SK-N-SH treated with all-trans-retinoic acid at 6 μM for 48 hours (cell line): ENCODE results near the gene DFFB.

Source experiments
- ATAC-seq: fragments of 200-7000 bp; cut with Tn5 transposase; 3 replicates; pipeline ENCODE4 v1.9.1; 2020; ENCODE audit warnings: mild to moderate bottlenecking, moderate library complexity
- ARNTL ChIP-seq: fragments of 450-650 bp; formaldehyde crosslinking; IDR thresholded peaks from 2 replicates; pipeline ENCODE4 v1.5.0; 2020; ENCODE audit warnings: low read depth, mild to moderate bottlenecking, moderate library complexity, borderline replicate concordance
- BACH2 ChIP-seq: fragments of 250-450 bp; sonication (Bioruptor Pico); IDR thresholded peaks from 2 replicates; pipeline ENCODE4 v1.9.0; 2021; ENCODE audit warnings: mild to moderate bottlenecking, borderline replicate concordance
- CSDC2 ChIP-seq: fragments of 250-450 bp; sonication (Bioruptor Pico); IDR thresholded peaks from 2 replicates; pipeline ENCODE4 v1.5.0; 2020; ENCODE audit warnings: mild to moderate bottlenecking, moderate library complexity
- ESRRG ChIP-seq: fragments of 250-450 bp; sonication (Bioruptor Pico); IDR thresholded peaks from 2 replicates; pipeline ENCODE4 v1.6.1; 2021; ENCODE audit warnings: mild to moderate bottlenecking
- GLIS3 ChIP-seq: fragments of 250-450 bp; sonication (Bioruptor Pico); IDR thresholded peaks from 2 replicates; pipeline ENCODE4 v1.5.0; 2020; ENCODE audit warnings: mild to moderate bottlenecking, moderate library complexity
- ISL1 ChIP-seq: fragments of 250-450 bp; sonication (Bioruptor Pico); IDR thresholded peaks from 2 replicates; pipeline ENCODE4 v2.1.2; 2022; ENCODE audit warnings: mild to moderate bottlenecking, moderate library complexity
- OSR1 ChIP-seq: fragments of 250-450 bp; sonication (Bioruptor Pico); IDR thresholded peaks from 2 replicates; pipeline ENCODE4 v1.8.0; 2022; ENCODE audit warnings: moderate library complexity, mild to moderate bottlenecking, inconsistent platforms
- PPARA ChIP-seq: fragments of 250-450 bp; sonication (Bioruptor Pico); IDR thresholded peaks from 2 replicates; pipeline ENCODE4 v1.5.0; 2020; ENCODE audit warnings: mild to moderate bottlenecking, borderline replicate concordance
- TCF4 ChIP-seq: fragments of 250-450 bp; sonication (Bioruptor Pico); IDR thresholded peaks from 2 replicates; pipeline ENCODE4 v1.8.0; 2021; ENCODE audit warnings: mild to moderate bottlenecking, moderate library complexity, borderline replicate concordance
- TOX ChIP-seq: fragments of 250-450 bp; sonication (Bioruptor Pico); IDR thresholded peaks from 2 replicates; pipeline ENCODE4 v1.8.0; 2021; ENCODE audit warnings: mild to moderate bottlenecking, moderate library complexity, borderline replicate concordance
- ZC3H10 ChIP-seq: fragments of 250-450 bp; sonication (Bioruptor Pico); IDR thresholded peaks from 2 replicates; pipeline ENCODE4 v1.5.1; 2021; ENCODE audit warnings: mild to moderate bottlenecking, moderate library complexity
- ZFP30 ChIP-seq: fragments of 450-650 bp; formaldehyde crosslinking; IDR thresholded peaks from 2 replicates; pipeline ENCODE4 v1.5.0; 2022; ENCODE audit warnings: mild to moderate bottlenecking, moderate library complexity
- ZNF565 ChIP-seq: fragments of 450-650 bp; formaldehyde crosslinking; conservative IDR thresholded peaks from 2 replicates; pipeline ENCODE4 v1.5.0; 2020; ENCODE audit warnings: low read depth, mild to moderate bottlenecking, moderate library complexity
- ZNF70 ChIP-seq: fragments of 450-650 bp; formaldehyde crosslinking; IDR thresholded peaks from 2 replicates; pipeline ENCODE4 v1.5.0; 2020; ENCODE audit warnings: mild to moderate bottlenecking, moderate library complexity
- ZNF8 ChIP-seq: fragments of 450-650 bp; formaldehyde crosslinking; IDR thresholded peaks from 2 replicates; pipeline ENCODE4 v1.5.0; 2020; ENCODE audit warnings: mild to moderate bottlenecking, moderate library complexity
- TF ChIP-seq, protein P1 (sequence below): fragments of 250-450 bp; sonication (Bioruptor Pico); IDR thresholded peaks from 2 replicates; pipeline ENCODE4 v1.5.1; 2021; ENCODE audit warnings: mild to moderate bottlenecking, moderate library complexity
- TF ChIP-seq, protein P2 (sequence below): fragments of 250-450 bp; sonication (Bioruptor Pico); IDR thresholded peaks from 2 replicates; pipeline ENCODE4 v1.5.0; 2020; ENCODE audit warnings: mild to moderate bottlenecking, moderate library complexity
- TF ChIP-seq, protein P3 (sequence below): fragments of 250-450 bp; sonication (Bioruptor Pico); IDR thresholded peaks from 2 replicates; pipeline ENCODE4 v1.8.0; 2021; ENCODE audit warnings: low read depth, mild to moderate bottlenecking, moderate library complexity, borderline replicate concordance
- TF ChIP-seq, protein P4 (sequence below): fragments of 250-450 bp; sonication (Bioruptor Pico); IDR thresholded peaks from 2 replicates; pipeline ENCODE4 v1.5.1; 2020; ENCODE audit warnings: low read depth, mild to moderate bottlenecking, moderate library complexity
- TF ChIP-seq, protein P5 (sequence below): fragments of 250-450 bp; sonication (Bioruptor Pico); IDR thresholded peaks from 2 replicates; pipeline ENCODE4 v1.8.0; 2020; ENCODE audit warnings: mild to moderate bottlenecking, moderate library complexity, borderline replicate concordance

The DFFB gene

DNA sequence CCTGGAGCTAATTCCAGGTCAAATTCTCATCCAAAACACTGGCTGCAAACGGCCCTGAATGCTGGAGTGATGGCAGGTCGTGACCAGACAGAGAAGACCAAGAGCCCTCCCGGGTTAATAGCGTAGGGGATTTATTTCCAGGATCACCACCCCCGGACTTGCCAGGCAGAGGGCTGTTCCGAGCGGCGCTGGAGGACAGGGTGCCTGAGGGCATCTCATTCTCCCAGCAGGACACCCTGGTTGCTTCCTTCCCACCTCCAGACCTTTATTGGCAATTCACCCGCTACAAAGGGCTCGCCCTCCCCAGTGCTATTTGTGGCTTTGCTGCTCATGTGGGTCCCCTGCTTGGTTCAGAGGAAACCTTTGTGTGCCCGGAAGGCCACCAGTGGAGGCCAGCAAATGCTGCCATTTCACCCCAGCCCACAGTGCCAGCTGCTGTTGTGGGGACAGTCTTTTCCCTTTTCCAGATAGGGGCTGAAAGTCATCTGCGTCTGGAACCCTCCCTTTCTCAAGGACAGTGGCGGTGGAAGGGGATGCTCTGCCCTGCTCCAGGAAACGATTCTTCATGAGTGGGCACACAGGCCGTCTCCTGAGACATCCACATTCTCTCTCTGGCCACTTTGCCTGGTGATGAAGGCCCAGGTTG lies 61.8 kb downstream of the DFFB start:
- TF ChIP-seq, protein P1, sequence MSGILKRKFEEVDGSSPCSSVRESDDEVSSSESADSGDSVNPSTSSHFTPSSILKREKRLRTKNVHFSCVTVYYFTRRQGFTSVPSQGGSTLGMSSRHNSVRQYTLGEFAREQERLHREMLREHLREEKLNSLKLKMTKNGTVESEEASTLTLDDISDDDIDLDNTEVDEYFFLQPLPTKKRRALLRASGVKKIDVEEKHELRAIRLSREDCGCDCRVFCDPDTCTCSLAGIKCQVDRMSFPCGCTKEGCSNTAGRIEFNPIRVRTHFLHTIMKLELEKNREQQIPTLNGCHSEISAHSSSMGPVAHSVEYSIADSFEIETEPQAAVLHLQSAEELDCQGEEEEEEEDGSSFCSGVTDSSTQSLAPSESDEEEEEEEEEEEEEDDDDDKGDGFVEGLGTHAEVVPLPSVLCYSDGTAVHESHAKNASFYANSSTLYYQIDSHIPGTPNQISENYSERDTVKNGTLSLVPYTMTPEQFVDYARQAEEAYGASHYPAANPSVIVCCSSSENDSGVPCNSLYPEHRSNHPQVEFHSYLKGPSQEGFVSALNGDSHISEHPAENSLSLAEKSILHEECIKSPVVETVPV (CRISPR knock-in tag) = no peak
- TF ChIP-seq, protein P2, sequence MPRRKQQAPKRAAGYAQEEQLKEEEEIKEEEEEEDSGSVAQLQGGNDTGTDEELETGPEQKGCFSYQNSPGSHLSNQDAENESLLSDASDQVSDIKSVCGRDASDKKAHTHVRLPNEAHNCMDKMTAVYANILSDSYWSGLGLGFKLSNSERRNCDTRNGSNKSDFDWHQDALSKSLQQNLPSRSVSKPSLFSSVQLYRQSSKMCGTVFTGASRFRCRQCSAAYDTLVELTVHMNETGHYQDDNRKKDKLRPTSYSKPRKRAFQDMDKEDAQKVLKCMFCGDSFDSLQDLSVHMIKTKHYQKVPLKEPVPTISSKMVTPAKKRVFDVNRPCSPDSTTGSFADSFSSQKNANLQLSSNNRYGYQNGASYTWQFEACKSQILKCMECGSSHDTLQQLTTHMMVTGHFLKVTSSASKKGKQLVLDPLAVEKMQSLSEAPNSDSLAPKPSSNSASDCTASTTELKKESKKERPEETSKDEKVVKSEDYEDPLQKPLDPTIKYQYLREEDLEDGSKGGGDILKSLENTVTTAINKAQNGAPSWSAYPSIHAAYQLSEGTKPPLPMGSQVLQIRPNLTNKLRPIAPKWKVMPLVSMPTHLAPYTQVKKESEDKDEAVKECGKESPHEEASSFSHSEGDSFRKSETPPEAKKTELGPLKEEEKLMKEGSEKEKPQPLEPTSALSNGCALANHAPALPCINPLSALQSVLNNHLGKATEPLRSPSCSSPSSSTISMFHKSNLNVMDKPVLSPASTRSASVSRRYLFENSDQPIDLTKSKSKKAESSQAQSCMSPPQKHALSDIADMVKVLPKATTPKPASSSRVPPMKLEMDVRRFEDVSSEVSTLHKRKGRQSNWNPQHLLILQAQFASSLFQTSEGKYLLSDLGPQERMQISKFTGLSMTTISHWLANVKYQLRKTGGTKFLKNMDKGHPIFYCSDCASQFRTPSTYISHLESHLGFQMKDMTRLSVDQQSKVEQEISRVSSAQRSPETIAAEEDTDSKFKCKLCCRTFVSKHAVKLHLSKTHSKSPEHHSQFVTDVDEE (CRISPR knock-in tag) = no peak
- no peak for TF ChIP-seq CSDC2 (CRISPR knock-in tag)
- no peak for TF ChIP-seq ISL1
- TF ChIP-seq TOX = no peak
- TF ChIP-seq ZNF70 = no peak
- TF ChIP-seq, protein P3, sequence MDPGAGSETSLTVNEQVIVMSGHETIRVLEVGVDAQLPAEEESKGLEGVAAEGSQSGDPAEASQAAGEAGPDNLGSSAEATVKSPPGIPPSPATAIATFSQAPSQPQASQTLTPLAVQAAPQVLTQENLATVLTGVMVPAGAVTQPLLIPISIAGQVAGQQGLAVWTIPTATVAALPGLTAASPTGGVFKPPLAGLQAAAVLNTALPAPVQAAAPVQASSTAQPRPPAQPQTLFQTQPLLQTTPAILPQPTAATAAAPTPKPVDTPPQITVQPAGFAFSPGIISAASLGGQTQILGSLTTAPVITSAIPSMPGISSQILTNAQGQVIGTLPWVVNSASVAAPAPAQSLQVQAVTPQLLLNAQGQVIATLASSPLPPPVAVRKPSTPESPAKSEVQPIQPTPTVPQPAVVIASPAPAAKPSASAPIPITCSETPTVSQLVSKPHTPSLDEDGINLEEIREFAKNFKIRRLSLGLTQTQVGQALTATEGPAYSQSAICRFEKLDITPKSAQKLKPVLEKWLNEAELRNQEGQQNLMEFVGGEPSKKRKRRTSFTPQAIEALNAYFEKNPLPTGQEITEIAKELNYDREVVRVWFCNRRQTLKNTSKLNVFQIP (CRISPR knock-in tag) = no peak
- TF ChIP-seq ZFP30 = no peak
- TF ChIP-seq TCF4 (CRISPR knock-in tag) = no peak
- TF ChIP-seq ESRRG (CRISPR knock-in tag) = no peak
- no peak for TF ChIP-seq PPARA (CRISPR knock-in tag)
- TF ChIP-seq, protein P4, sequence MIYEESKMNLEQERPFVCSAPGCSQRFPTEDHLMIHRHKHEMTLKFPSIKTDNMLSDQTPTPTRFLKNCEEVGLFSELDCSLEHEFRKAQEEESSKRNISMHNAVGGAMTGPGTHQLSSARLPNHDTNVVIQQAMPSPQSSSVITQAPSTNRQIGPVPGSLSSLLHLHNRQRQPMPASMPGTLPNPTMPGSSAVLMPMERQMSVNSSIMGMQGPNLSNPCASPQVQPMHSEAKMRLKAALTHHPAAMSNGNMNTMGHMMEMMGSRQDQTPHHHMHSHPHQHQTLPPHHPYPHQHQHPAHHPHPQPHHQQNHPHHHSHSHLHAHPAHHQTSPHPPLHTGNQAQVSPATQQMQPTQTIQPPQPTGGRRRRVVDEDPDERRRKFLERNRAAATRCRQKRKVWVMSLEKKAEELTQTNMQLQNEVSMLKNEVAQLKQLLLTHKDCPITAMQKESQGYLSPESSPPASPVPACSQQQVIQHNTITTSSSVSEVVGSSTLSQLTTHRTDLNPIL (CRISPR knock-in tag) = no peak
- no peak for TF ChIP-seq BACH2
- TF ChIP-seq GLIS3 = no peak
- TF ChIP-seq ZNF565 (CRISPR knock-in tag) = no peak
- no peak for TF ChIP-seq ARNTL
- TF ChIP-seq OSR1 (CRISPR knock-in tag) = no peak
- ATAC-seq = no peak

DNA sequence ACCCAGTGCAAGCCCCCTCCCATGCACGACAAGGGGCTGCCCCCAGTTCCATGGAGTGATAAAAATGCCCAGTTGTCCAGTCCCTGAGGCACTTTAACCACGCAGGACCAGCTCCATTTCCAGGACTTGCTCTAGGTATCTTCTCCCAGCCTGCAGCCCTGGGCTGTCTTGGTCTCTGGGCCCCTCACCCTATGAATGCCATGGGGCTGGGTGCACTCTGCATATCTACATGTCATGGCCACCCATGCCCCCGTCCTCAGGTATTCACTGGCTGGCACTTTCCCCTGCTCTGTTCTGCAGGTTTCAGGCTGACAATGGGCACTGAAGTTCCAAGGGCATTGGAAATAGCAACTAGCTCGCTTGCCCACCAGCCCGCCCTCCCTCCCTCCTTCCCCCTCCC lies 62.4 kb downstream of the DFFB start:
- no peak for ATAC-seq
- TF ChIP-seq ZC3H10 (CRISPR knock-in tag) (no peak), ARNTL (no peak), TOX (no peak), BACH2 (no peak), GLIS3 (no peak), TCF4 (CRISPR knock-in tag) (no peak), ZNF8 (CRISPR knock-in tag) (no peak), ZFP30 (no peak)
- TF ChIP-seq, protein P2 (CRISPR knock-in tag) = no peak
- TF ChIP-seq, protein P1 (CRISPR knock-in tag) = no peak
- TF ChIP-seq, protein P3 (CRISPR knock-in tag) = no peak
- TF ChIP-seq, protein P5, sequence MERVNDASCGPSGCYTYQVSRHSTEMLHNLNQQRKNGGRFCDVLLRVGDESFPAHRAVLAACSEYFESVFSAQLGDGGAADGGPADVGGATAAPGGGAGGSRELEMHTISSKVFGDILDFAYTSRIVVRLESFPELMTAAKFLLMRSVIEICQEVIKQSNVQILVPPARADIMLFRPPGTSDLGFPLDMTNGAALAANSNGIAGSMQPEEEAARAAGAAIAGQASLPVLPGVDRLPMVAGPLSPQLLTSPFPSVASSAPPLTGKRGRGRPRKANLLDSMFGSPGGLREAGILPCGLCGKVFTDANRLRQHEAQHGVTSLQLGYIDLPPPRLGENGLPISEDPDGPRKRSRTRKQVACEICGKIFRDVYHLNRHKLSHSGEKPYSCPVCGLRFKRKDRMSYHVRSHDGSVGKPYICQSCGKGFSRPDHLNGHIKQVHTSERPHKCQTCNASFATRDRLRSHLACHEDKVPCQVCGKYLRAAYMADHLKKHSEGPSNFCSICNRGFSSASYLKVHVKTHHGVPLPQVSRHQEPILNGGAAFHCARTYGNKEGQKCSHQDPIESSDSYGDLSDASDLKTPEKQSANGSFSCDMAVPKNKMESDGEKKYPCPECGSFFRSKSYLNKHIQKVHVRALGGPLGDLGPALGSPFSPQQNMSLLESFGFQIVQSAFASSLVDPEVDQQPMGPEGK (CRISPR knock-in tag) = no peak
